Right lobe of liver (tissue), 4 donors: ENCODE data around the gene MECR.

Experiments
- CTCF ChIP-seq, 4 donors: fragments of 200-600 bp in 3 of 4; fragments of 450-650 bp in 1 of 4; IDR thresholded peaks; one replicate each; pipeline versions ENCODE4 v1.5.1 to v1.8.0; 2016 to 2022; ENCODE audit warnings: antibody characterized with exemption in 4 of 4, mild to moderate bottlenecking in 2 of 4
- POLR2A ChIP-seq: fragments of 450-650 bp; IDR thresholded peaks from one replicate; pipeline ENCODE4 v1.6.1; 2017; ENCODE audit warnings: antibody characterized with exemption, mild to moderate bottlenecking
- donor health status: DM: no; HTN: no; CAD: no.
- donor health status: DM: no; HTN: no; CAD: no.
- donor health status: DM: no; HTN: yes; CAD: no.

- TF ChIP-seq CTCF (IDR thresholded peaks at IDR 0.05) (no peak), POLR2A (no peak)
These were observed 13.1 kb upstream of the MECR start for GRCh38 chr1:29243871-29244200.
